ENCODE results near the gene MRTFB. TPM values are rescaled to one million over a fixed set of nuclear protein-coding genes. Genes with fewer than 3 reads are reported as not detected.
A peak's percentile ranks its signal among the peaks of the same experiment; 100 is the strongest.
"Not testable (repeated sequence)": the region's sequence is repeated elsewhere in the genome, so short reads cannot be mapped to it uniquely, and the experiment has no call there.

The MRTFB gene
- polyA plus RNA-seq, 3 donors from 2014 or later, result 2.1 to 3.6 (median 3.6) TPM

DNA sequence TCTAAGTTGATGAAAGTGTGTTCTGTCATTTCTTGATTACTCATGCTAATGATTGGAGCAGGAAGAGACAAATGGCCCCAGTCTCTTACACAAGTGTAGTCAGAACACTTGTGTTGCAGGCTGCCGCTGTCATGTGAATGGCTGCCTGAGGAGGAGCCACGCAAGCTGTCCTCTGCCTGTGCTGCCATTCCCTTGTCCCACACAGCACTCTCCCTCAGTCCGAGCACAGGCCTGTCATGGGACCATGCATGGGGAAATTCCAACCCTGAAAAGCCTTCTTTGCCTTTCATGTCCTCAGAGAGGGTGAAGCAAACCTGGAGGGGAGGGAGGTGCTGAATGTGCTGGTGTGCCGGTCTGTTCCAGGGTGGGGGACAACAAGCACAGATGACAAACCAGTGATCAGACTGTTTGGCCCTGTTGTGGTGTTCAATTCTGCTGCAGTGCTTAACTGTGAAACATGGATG is 109.4 kb downstream of the MRTFB start:
- no peak for DNase-seq
- no peak overlapping the region for H3K27ac Mint-ChIP-seq
- no peaks in the 10 kb centered on the region for H3K9me3 Mint-ChIP-seq
- H3K36me3 Mint-ChIP-seq, result peaks cover 0 to 4% (median 0%) of the 10 kb centered on the region in 3 donors
- no peak overlapping the region for H3K4me3 Mint-ChIP-seq
- H3K4me1 Mint-ChIP-seq, result no peaks in the 10 kb centered on the region
- no peaks in the 10 kb centered on the region for H3K27me3 Mint-ChIP-seq (ENCODE audit: low read depth in 3 of 3)

DNA sequence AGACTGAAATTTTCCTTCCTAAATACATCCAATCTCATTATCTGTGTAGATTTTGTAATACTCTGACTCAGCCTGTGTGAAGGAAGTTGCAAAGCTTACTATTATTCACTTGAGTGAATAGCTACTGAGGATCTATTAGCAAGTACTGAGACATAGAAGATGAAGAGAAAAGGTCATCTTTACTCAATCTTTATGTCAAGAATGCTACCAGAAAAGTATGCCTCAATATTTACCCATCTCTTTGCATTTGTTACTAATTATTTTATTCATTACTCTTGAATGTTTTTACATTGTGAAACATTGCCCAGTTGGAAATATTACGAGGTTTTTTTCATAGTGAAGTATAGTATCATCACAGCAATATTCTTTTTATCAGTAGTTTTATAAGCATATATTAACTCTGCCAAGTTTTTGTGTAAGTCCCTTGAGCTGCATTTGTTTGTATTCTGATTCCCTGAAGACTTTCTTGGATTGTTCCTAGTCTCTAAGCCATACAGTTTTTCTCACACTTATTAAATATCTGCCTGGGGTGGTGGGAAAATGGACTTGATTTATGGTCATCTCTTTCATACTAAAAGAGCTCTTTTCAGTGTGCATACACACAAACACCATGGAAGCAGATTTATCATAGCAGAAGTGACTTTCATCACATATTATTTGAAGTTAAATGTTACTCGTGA is 110.4 kb downstream of the MRTFB start:
- peaks cover 0 to 2% (median 0%) of the 10 kb centered on the region in 3 donors for H3K27me3 Mint-ChIP-seq (ENCODE audit: low read depth in 3 of 3)
- no peaks in the 10 kb centered on the region for H3K9me3 Mint-ChIP-seq
- H3K4me1 Mint-ChIP-seq, result no peaks in the 10 kb centered on the region
- DNase-seq, result no peak
- no peak overlapping the region for H3K4me3 Mint-ChIP-seq
- H3K36me3 Mint-ChIP-seq, result peaks cover 0 to 4% (median 0%) of the 10 kb centered on the region in 3 donors
- H3K27ac Mint-ChIP-seq, result no peak overlapping the region

DNA sequence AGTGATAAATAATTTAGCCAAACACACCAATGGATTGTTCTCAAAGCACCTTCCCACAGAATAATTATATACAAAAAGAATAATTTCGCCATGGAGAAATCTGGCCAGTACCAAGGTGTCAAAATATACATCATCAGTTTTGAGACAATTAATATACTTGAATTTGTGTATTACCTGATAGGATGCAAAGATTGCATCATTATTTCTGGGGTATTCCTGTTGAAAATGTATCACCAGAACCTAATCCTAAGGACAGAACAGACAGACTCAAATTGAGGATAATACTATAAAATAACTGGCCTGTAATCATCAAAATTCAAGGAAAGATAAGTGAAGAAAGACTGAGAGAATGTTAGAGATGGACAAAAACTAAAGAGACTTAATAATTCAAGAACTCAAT is 111.9 kb downstream of the MRTFB start:
- H3K27me3 Mint-ChIP-seq (ENCODE audit: low read depth in 3 of 3), result peaks cover 0 to 2% (median 0%) of the 10 kb centered on the region in 3 donors
- H3K4me3 Mint-ChIP-seq, result no peak overlapping the region
- no peaks in the 10 kb centered on the region for H3K4me1 Mint-ChIP-seq
- no peak for DNase-seq
- H3K9me3 Mint-ChIP-seq, result no peaks in the 10 kb centered on the region
- H3K27ac Mint-ChIP-seq, result no peak overlapping the region
- H3K36me3 Mint-ChIP-seq, result peaks cover 0 to 3% (median 0%) of the 10 kb centered on the region in 3 donors

DNA sequence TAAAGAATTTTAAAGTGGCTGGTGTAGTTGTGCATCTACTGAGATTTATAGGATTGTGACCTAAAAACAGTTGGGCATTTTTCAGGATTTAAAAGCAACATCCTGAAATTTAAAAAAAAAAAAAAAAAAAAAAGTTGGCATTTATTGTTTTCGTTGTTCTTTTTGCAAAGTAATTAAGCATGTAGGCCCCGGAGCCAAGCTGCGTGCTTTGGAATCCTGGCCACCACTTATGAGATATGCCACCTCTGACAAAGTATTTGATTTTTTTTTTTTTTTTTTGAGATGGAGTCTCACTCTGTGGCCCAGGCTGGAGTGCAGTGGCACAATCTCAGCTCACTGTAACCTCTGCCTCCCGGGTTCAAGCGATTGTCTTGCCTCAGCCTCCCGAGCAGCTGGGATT is 112.8 kb downstream of the MRTFB start:
- not testable (repeated sequence) for H3K9me3 Mint-ChIP-seq; H3K4me1 Mint-ChIP-seq; H3K4me3 Mint-ChIP-seq; H3K27ac Mint-ChIP-seq; H3K36me3 Mint-ChIP-seq; H3K27me3 Mint-ChIP-seq (ENCODE audit: low read depth in 3 of 3); DNase-seq

DNA sequence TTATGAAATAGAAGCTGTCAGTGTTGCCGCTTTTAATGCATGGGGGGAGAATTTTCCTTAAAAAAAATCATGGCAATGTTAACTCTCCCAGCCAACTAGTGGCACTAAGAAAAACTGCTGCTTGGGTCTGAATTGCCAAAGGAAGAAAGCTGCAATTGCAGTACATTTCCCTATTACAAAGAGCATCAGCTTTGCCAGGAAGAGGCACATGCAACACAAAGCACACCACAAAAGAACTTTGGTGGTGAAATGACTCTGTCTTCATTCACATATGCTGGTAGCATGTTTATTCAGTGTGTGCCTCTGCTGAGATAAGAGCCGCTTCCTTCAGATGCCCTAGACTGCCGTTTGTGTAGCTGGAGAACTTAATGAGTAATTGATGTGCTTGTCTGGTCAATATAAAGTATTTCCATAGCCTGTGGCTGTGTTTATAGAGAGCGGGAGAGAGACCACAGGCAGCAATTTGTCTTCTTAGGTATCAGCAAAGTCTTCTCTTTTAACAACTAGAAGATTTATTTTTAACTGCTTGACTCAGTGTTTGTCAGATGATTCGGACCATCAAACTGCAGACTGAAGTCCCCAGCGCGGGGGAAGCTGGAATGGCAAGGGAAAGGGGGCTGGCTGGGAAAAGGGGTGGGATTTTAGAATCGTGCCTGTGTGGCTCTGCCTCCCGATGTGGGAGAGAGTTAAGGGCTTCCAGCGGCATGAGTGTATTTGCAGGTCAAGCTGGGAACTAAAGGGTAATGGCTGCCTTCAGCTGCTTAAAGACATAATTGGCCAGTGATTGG is 115.1 kb downstream of the MRTFB start:
- no peaks in the 10 kb centered on the region for H3K4me1 Mint-ChIP-seq
- no peak overlapping the region for H3K4me3 Mint-ChIP-seq
- DNase-seq, result no peak
- H3K9me3 Mint-ChIP-seq, result no peaks in the 10 kb centered on the region
- no peak overlapping the region for H3K27ac Mint-ChIP-seq
- H3K36me3 Mint-ChIP-seq, result no peaks in the 10 kb centered on the region
- H3K27me3 Mint-ChIP-seq (ENCODE audit: low read depth in 3 of 3), result peaks cover 0 to 2% (median 0%) of the 10 kb centered on the region in 3 donors

DNA sequence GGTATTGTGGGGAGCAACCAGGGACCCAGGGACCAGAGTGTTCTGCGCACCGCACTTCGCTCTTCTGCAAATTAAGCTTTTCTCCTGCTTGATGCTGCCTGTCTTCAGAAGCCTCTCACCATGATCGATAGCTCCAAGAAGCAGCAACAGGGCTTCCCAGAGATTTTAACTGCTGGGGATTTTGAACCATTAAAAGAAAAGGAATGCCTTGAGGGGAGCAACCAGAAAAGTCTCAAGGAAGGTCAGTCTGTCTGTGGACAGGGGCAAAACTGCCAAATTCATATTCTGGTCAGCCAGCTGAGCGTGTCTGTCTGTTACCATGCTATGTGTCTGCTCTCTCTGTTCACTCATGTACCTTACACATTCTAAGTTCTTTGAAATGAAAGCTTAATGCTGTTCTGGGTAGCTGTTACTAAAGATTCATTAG is 115.7 kb downstream of the MRTFB start:
- Mint-ChIP-seq H3K27ac (no peak overlapping the region), H3K4me1 (no peaks in the 10 kb centered on the region), H3K36me3 (no peaks in the 10 kb centered on the region), H3K4me3 (no peak overlapping the region), H3K27me3 (ENCODE audit: low read depth in 3 of 3) (peaks cover 0 to 2% (median 0%) of the 10 kb centered on the region in 3 donors), H3K9me3 (no peaks in the 10 kb centered on the region)
- DNase-seq, result no peak

DNA sequence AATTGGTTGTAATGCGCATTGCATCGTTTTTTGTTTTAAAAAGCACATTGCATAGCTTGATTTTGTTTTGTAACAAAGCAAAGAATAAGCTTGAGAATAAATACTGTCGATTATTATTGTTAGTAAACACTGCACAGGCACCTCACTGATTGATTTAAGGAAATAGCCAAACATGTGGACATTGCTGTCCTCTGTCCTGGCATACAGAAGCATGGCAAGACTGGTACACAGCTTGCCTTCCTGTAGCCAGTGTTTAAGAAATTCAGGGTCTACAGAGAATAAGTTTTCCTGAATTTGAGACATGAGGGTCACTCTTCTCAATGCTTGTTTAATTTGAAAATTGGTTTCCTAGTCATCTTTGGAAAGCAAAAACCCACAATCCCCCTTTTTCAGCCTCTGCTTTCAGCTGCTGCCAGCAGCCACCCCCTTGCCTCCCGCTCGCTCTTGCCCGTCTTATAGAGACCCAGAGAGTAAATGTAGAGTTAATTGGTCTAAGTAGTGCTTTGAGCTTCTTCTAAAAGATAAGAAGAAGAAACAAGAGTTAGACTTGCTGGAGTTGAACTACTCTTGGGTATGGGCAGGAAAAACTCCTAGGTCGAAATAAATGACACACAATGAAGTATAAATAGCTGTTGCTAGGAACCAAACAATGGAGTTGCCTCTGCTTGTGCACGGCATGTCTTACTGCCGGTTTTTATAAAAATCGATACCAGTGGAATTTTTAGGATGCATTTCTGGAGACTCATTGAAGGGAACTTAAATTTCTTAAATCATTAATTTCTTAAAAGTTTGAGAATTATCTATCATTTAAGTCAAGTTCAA is 116.6 kb downstream of the MRTFB start:
- no peak overlapping the region for H3K4me3 Mint-ChIP-seq
- peaks cover 0 to 2% (median 0%) of the 10 kb centered on the region in 3 donors for H3K27me3 Mint-ChIP-seq (ENCODE audit: low read depth in 3 of 3)
- peaks cover under 1 to 2% of the 10 kb centered on the region in 2 donors for H3K4me1 Mint-ChIP-seq
- H3K9me3 Mint-ChIP-seq, result no peaks in the 10 kb centered on the region
- no peak for DNase-seq
- H3K36me3 Mint-ChIP-seq, result no peaks in the 10 kb centered on the region
- H3K27ac Mint-ChIP-seq, result no peak overlapping the region

DNA sequence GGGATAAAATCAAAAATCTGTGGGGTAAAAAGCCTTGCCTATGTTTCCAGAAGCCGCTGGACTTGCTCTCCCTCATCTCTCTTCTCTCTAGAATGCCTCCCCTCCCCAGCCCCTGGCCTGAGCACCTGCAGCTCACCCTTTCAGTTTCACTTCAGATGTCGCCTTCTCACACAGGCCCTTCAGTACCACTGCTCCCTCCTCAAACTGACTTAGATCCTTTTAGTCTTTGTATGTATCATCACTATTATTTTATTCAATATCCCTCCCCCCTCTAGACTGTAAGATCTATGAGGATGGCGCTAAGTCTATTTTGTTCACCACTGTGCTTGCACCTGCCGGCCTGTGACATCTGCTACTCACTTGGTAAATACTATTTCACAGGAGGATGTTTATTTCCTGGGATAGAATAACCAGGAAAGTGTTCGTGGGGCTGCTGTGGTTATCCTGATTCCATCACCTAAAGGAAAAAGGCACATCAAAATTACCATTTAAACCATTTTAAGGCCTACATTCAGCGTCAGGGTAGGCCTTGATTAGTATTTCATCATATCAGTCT is 122.3 kb downstream of the MRTFB start:
- DNase-seq, result peak in 1 of 3 donors; percentile 10
- peak overlapping the region; percentile 30 to 80 (median 58) for H3K4me3 Mint-ChIP-seq
- H3K27ac Mint-ChIP-seq, result peak overlapping the region in 5 of 6 donors; percentile 4 to 80 (median 65)
- peaks cover 0 to under 1% (median 0%) of the 10 kb centered on the region in 3 donors for H3K36me3 Mint-ChIP-seq
- H3K4me1 Mint-ChIP-seq, result peaks cover 14 to 18% of the 10 kb centered on the region in 2 donors
- no peaks in the 10 kb centered on the region for H3K9me3 Mint-ChIP-seq
- H3K27me3 Mint-ChIP-seq (ENCODE audit: low read depth in 3 of 3), result no peaks in the 10 kb centered on the region

DNA sequence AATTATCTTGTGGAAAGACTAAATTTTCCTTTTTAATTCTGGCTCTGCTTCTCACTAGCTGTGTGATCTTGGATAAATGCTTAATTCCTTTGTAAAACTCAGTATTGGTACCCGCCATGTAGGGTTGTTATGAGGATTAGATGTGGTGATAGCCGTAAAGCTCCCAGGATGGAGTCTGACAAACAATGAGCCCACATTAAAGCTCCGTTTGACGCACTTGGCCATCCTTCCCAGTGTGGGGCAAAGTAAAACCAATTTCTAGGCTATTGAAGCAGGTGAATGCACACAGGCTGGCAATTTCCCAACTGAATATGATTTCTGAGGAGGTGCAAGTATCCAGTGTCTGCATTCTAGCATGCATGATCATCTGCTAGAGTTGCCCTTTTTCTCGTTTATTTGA is 123.6 kb downstream of the MRTFB start:
- no peak for DNase-seq

DNA sequence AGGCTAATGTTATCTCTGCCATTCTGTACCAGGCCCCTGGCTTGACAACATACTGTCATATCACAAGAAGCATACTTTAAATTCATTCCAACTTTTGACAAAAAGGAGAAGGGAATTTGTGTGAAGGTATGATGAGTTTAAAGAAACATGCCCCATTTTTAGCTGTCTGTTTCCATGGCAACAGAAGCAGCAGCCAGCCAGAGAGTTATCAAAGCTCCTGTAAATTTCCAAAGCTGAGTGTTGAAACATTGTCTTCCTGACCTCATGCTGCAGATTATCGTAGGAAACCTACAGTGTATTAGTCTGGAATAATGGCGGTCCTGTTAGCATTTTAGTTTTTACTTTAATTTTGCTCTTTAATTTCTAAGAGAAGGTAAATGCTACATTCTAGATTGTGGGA is 124.9 kb downstream of the MRTFB start:
- Mint-ChIP-seq H3K27me3 (ENCODE audit: low read depth in 3 of 3) (no peaks in the 10 kb centered on the region), H3K4me1 (peaks cover 18 to 28% of the 10 kb centered on the region in 2 donors), H3K4me3 (no peak overlapping the region), H3K36me3 (peaks cover 0 to 3% (median 0%) of the 10 kb centered on the region in 3 donors), H3K27ac (no peak overlapping the region), H3K9me3 (no peaks in the 10 kb centered on the region)
- no peak for DNase-seq

More for the DNA sequence above, 123.6 kb downstream of the MRTFB start:
- Mint-ChIP-seq H3K27ac (no peak overlapping the region), H3K4me1 (peaks cover 18% of the 10 kb centered on the region in 2 donors), H3K27me3 (ENCODE audit: low read depth in 3 of 3) (no peaks in the 10 kb centered on the region), H3K9me3 (no peaks in the 10 kb centered on the region), H3K4me3 (no peak overlapping the region), H3K36me3 (peaks cover 0 to 3% (median 0%) of the 10 kb centered on the region in 3 donors)

DNA sequence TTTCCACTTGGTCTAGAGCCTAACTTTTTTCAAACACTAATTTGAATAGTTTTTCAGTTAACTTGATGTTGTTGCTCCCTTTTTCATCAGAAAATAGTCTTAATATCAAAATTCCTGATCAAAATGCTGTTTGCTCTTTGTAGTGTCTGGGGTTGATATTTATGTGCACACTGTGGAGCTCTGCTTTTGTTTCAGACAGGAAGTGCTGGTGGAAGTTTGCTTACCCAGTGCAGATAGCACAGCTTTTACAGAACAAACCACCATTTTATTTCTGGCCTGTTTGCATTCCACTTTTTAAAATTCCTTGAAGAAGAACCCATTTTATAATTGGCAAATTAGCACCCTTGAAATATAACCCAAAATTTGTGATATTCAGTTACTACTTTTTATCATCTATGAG is 125.4 kb downstream of the MRTFB start:
- no peaks in the 10 kb centered on the region for H3K27me3 Mint-ChIP-seq (ENCODE audit: low read depth in 3 of 3)
- H3K4me1 Mint-ChIP-seq, result peaks cover 18 to 33% of the 10 kb centered on the region in 2 donors
- peak overlapping the region in 1 of 6 donors; percentile 6 for H3K27ac Mint-ChIP-seq
- H3K9me3 Mint-ChIP-seq, result no peaks in the 10 kb centered on the region
- H3K4me3 Mint-ChIP-seq, result no peak overlapping the region
- no peak for DNase-seq
- peaks cover 0 to 3% (median 0%) of the 10 kb centered on the region in 3 donors for H3K36me3 Mint-ChIP-seq

DNA sequence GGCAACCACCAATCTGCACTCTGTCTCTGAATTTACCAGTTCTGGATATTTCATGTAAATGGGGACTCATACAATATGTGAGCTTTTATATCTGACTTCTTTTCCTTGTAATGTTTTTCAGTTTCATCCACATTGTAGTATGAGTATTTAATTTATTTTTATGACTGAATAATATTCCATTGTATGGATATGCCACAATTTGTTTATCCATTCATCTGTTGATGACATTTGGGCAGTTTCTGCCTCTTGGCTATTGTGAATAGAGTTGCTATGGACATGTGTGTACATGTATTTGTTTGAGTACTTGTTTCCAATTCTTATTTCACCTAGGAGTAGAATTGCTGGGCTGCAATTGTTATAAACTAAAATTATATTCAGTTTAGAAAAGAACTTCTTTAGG is 126.9 kb downstream of the MRTFB start:
- no peak overlapping the region for H3K4me3 Mint-ChIP-seq

DNA sequence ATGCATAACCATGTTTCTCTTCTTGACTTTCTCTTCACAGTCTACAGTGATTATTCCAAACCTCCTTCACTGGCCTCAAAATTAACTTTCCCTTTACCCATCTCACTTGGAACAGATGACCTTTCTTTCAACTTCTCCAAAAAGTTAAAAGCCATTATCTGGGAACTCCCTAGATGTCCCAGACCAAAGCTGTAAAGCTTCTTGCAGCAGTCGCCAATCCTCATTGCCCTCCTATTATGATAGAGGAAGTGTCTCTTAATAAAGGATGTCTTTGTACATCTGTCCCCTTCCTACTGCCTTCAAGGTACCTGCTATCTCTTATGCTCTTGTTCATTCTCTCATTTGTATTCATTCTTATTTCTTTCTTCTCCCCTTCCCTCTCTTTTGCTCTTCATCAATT is 127.5 kb downstream of the MRTFB start:
- H3K9me3 Mint-ChIP-seq, result no peaks in the 10 kb centered on the region
- H3K27me3 Mint-ChIP-seq (ENCODE audit: low read depth in 3 of 3), result no peaks in the 10 kb centered on the region
- peaks cover 0 to 3% (median 0%) of the 10 kb centered on the region in 3 donors for H3K36me3 Mint-ChIP-seq
- peaks cover 13 to 37% of the 10 kb centered on the region in 2 donors for H3K4me1 Mint-ChIP-seq
- DNase-seq, result no peak
- H3K4me3 Mint-ChIP-seq, result no peak overlapping the region
- no peak overlapping the region for H3K27ac Mint-ChIP-seq

More for the DNA sequence above, 126.9 kb downstream of the MRTFB start:
- Mint-ChIP-seq H3K27me3 (ENCODE audit: low read depth in 3 of 3) (no peaks in the 10 kb centered on the region), H3K36me3 (peaks cover 0 to 3% (median 0%) of the 10 kb centered on the region in 3 donors), H3K9me3 (no peaks in the 10 kb centered on the region), H3K4me1 (peaks cover 18 to 42% of the 10 kb centered on the region in 2 donors), H3K27ac (peak overlapping the region in 1 of 6 donors; percentile 22)
- no peak for DNase-seq
